ENCODE data around the gene PITPNM3. TPM values are rescaled to one million over a fixed set of nuclear protein-coding genes. Genes with fewer than 3 reads are reported as not detected.

Gene PITPNM3
- total RNA-seq, 1 donor from 2014 or later: 15.6 TPM

GRCh38 chr17:6408276-6408675, 148.1 kb downstream of the PITPNM3 start:
- ATAC-seq (no peak), DNase-seq (peak; percentile 8)
- no peak for TF ChIP-seq CTCF (IDR thresholded peaks at IDR 0.05)
- no peaks in the 10 kb centered on the region for H3K27me3 ChIP-seq
- H3K9me3 ChIP-seq: no peaks in the 10 kb centered on the region
- H3K27ac ChIP-seq: no peak overlapping the region
- H3K4me3 ChIP-seq: no peak overlapping the region
- no peaks in the 10 kb centered on the region for H3K4me1 ChIP-seq
- H3K36me3 ChIP-seq: no peaks in the 10 kb centered on the region
- intact Hi-C loops (cut with DNase I): no loop called here

GRCh38 chr17:6402258-6402657, 154.1 kb downstream of the PITPNM3 start:
- H3K27ac ChIP-seq: no peak overlapping the region
- intact Hi-C loops (cut with DNase I): no loop called here

More at GRCh38 chr17:6402258-6402657, 154.1 kb downstream of the PITPNM3 start:
- Histone ChIP-seq H3K4me3 (no peak overlapping the region), H3K27me3 (no peaks in the 10 kb centered on the region), H3K36me3 (no peaks in the 10 kb centered on the region), H3K9me3 (peaks cover 6% of the 10 kb centered on the region), H3K4me1 (no peaks in the 10 kb centered on the region)
- ATAC-seq (no peak), DNase-seq (no peak)
- no peak for TF ChIP-seq CTCF (IDR thresholded peaks at IDR 0.05)

Other genes starting within 250 kb of the PITPNM3 start
- not detected for gene AIPL1, start 121.4 kb downstream of the PITPNM3 start, total RNA-seq
- 0.26 TPM for gene PIMREG, start 112.1 kb downstream of the PITPNM3 start, total RNA-seq
- gene KIAA0753, start 84.2 kb upstream of the PITPNM3 start, total RNA-seq: 18.3 TPM
- gene TXNDC17, start 84.5 kb upstream of the PITPNM3 start, total RNA-seq: 44.6 TPM
- 17.4 TPM for gene MED31, start 95.0 kb upstream of the PITPNM3 start, total RNA-seq
- gene C17orf100, start 95.2 kb upstream of the PITPNM3 start, total RNA-seq: 1.3 TPM
- not detected for gene SLC13A5, start 156.8 kb upstream of the PITPNM3 start, total RNA-seq
- 89.0 TPM for gene XAF1, start 199.5 kb upstream of the PITPNM3 start, total RNA-seq
- gene FBXO39, start 219.7 kb upstream of the PITPNM3 start, total RNA-seq: 0.49 TPM

All from upper lobe of right lung (tissue), 1 donor.